PFSK-1 (cell line): ENCODE data around the gene PEAK1.

Experiments used
- POLR2AphosphoS5 ChIP-seq: IDR thresholded peaks from 2 replicates; pipeline ENCODE4 v1.6.1; 2012; ENCODE audit warnings: low read depth, mild to moderate bottlenecking, control low read depth, low read length, moderate library complexity
- SIN3A ChIP-seq: IDR thresholded peaks from 2 replicates; pipeline ENCODE4 v1.6.1; 2012; ENCODE audit warnings: mild to moderate bottlenecking, low read length, moderate library complexity, borderline replicate concordance; ENCODE audit not compliant: insufficient read depth
- TAF1 ChIP-seq: IDR thresholded peaks from 2 replicates; pipeline ENCODE4 v1.6.1; 2012; ENCODE audit warnings: low read length, control low read depth, borderline replicate concordance; ENCODE audit not compliant: insufficient read depth
- TF ChIP-seq, protein P1 (sequence below), 2 experiments: IDR thresholded peaks; 2 replicates each; pipeline versions ENCODE4 v1.6.1 to v1.8.0; 2011 to 2012; ENCODE audit warnings: low read depth in 2 of 2, low read length in 2 of 2, control low read depth in 1 of 2, inconsistent platforms in 1 of 2, mild to moderate bottlenecking in 1 of 2, moderate library complexity in 1 of 2; ENCODE audit not compliant: insufficient read depth in 1 of 2

DNA sequence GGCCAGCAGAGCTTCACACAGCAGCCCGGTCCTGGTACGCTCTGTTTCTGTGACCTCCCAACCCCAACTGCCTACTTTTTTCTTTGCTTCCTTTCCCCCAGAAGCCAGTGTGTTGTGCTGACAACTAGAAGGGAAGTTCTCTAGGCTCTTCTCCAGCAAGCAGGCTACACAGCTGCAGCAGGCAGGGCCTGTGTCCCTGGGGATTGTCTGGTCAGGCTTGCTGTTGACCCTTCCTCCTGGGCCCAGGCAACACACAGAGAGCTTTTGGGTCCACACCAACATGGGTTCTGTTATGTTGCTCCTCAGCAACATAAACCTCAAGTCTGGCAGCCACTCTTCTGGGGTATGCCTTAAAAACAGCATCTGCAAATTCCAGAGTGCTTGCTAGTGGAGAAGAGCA lies 312.8 kb downstream of the PEAK1 start:
- TF ChIP-seq, protein P1, sequence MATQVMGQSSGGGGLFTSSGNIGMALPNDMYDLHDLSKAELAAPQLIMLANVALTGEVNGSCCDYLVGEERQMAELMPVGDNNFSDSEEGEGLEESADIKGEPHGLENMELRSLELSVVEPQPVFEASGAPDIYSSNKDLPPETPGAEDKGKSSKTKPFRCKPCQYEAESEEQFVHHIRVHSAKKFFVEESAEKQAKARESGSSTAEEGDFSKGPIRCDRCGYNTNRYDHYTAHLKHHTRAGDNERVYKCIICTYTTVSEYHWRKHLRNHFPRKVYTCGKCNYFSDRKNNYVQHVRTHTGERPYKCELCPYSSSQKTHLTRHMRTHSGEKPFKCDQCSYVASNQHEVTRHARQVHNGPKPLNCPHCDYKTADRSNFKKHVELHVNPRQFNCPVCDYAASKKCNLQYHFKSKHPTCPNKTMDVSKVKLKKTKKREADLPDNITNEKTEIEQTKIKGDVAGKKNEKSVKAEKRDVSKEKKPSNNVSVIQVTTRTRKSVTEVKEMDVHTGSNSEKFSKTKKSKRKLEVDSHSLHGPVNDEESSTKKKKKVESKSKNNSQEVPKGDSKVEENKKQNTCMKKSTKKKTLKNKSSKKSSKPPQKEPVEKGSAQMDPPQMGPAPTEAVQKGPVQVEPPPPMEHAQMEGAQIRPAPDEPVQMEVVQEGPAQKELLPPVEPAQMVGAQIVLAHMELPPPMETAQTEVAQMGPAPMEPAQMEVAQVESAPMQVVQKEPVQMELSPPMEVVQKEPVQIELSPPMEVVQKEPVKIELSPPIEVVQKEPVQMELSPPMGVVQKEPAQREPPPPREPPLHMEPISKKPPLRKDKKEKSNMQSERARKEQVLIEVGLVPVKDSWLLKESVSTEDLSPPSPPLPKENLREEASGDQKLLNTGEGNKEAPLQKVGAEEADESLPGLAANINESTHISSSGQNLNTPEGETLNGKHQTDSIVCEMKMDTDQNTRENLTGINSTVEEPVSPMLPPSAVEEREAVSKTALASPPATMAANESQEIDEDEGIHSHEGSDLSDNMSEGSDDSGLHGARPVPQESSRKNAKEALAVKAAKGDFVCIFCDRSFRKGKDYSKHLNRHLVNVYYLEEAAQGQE (IDR thresholded peaks at IDR 0.05; ENCODE audit: insufficient read depth in 1 of 2, low read depth in 2 of 2, low read length in 2 of 2) = no peak
- no peak for TF ChIP-seq SIN3A
- no peak for TF ChIP-seq TAF1
- no peak for TF ChIP-seq POLR2AphosphoS5
